Panc1 (cell line): Measurements from ENCODE around the gene PRRT4.

ENCODE experiments used
- POLR2AphosphoS5 ChIP-seq: IDR thresholded peaks from 2 replicates; pipeline ENCODE4 v1.6.1; 2012; ENCODE audit warnings: mild to moderate bottlenecking, low read depth, low read length, moderate library complexity
- SIN3A ChIP-seq: IDR thresholded peaks from 2 replicates; pipeline ENCODE4 v1.6.1; 2012; ENCODE audit warnings: low read depth, mild to moderate bottlenecking, low read length, moderate library complexity, borderline replicate concordance; ENCODE audit not compliant: insufficient read depth
- TCF7L2 ChIP-seq: IDR thresholded peaks from 2 replicates; pipeline ENCODE4 v1.6.1; 2011; ENCODE audit warnings: mild to moderate bottlenecking, low read depth, low read length, inconsistent platforms
- TF ChIP-seq, protein P1 (sequence below): fragments of 450-650 bp; IDR thresholded peaks from 2 replicates; pipeline ENCODE4 v1.5.1; 2017; ENCODE audit warnings: mild to moderate bottlenecking
- TF ChIP-seq, protein P2 (sequence below), 2 experiments: IDR thresholded peaks; 2 replicates each; pipeline ENCODE4 v1.6.1; 2011 to 2012; ENCODE audit warnings: low read depth in 2 of 2, control low read depth in 1 of 2, low read length in 1 of 2, mild to moderate bottlenecking in 1 of 2, moderate library complexity in 1 of 2; ENCODE audit not compliant: insufficient read depth in 1 of 2

- TF ChIP-seq, protein P1, sequence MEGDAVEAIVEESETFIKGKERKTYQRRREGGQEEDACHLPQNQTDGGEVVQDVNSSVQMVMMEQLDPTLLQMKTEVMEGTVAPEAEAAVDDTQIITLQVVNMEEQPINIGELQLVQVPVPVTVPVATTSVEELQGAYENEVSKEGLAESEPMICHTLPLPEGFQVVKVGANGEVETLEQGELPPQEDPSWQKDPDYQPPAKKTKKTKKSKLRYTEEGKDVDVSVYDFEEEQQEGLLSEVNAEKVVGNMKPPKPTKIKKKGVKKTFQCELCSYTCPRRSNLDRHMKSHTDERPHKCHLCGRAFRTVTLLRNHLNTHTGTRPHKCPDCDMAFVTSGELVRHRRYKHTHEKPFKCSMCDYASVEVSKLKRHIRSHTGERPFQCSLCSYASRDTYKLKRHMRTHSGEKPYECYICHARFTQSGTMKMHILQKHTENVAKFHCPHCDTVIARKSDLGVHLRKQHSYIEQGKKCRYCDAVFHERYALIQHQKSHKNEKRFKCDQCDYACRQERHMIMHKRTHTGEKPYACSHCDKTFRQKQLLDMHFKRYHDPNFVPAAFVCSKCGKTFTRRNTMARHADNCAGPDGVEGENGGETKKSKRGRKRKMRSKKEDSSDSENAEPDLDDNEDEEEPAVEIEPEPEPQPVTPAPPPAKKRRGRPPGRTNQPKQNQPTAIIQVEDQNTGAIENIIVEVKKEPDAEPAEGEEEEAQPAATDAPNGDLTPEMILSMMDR, result peak; percentile 92
- TF ChIP-seq, protein P2, sequence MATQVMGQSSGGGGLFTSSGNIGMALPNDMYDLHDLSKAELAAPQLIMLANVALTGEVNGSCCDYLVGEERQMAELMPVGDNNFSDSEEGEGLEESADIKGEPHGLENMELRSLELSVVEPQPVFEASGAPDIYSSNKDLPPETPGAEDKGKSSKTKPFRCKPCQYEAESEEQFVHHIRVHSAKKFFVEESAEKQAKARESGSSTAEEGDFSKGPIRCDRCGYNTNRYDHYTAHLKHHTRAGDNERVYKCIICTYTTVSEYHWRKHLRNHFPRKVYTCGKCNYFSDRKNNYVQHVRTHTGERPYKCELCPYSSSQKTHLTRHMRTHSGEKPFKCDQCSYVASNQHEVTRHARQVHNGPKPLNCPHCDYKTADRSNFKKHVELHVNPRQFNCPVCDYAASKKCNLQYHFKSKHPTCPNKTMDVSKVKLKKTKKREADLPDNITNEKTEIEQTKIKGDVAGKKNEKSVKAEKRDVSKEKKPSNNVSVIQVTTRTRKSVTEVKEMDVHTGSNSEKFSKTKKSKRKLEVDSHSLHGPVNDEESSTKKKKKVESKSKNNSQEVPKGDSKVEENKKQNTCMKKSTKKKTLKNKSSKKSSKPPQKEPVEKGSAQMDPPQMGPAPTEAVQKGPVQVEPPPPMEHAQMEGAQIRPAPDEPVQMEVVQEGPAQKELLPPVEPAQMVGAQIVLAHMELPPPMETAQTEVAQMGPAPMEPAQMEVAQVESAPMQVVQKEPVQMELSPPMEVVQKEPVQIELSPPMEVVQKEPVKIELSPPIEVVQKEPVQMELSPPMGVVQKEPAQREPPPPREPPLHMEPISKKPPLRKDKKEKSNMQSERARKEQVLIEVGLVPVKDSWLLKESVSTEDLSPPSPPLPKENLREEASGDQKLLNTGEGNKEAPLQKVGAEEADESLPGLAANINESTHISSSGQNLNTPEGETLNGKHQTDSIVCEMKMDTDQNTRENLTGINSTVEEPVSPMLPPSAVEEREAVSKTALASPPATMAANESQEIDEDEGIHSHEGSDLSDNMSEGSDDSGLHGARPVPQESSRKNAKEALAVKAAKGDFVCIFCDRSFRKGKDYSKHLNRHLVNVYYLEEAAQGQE (IDR thresholded peaks at IDR 0.05; ENCODE audit: insufficient read depth in 1 of 2, low read depth in 2 of 2, low read length in 1 of 2), result no peak
- TF ChIP-seq POLR2AphosphoS5 (no peak), SIN3A (no peak), TCF7L2 (no peak)
These were observed 26.0 kb upstream of the PRRT4 start for GRCh38 chr7:128387216-128388144.
